ENCODE data around the gene KIAA0513.

DNA sequence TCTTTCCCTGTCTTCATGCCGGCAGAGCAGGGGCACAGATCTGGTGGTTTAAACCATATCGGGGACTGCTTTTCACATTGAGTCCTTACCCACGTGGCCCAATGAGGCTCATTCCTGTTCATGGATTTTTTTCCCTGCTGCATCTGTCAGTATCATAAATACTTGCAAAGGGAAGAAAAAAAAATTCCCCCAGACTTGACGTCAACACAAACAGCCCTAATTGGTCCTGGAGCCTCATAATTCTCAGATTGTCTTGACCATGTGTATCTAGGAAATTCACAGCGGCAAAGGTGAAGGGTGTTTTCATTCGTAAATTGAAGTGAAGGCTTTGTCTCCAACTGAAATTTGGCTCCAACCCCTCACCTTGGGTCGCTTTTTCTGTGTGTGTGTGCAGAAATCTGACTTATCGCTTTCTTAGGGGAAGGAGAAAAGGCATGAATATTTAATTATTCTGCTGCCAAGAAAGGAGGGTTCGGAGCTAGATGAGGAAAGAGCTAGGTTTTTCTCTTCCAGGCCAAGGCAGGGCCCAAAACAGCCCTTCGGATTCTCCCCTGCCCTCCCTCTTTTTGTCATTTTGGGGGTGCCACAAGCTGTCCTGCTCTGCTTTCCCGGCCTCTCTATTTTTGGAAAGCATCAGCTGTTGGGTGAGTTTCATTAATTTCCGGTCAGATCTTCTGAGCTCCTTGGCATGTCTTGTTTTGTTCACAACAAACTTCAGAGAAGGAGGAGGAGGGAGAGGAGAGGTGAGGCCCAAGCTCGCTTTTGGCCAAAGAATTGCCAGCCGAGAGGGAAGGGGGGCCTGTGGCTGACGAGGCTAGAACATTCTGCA lies 102.5 kb downstream of the KIAA0513 start:
- no peak for TF ChIP-seq POLR2A (IDR thresholded peaks at IDR 0.05)
- TF ChIP-seq, protein P1, sequence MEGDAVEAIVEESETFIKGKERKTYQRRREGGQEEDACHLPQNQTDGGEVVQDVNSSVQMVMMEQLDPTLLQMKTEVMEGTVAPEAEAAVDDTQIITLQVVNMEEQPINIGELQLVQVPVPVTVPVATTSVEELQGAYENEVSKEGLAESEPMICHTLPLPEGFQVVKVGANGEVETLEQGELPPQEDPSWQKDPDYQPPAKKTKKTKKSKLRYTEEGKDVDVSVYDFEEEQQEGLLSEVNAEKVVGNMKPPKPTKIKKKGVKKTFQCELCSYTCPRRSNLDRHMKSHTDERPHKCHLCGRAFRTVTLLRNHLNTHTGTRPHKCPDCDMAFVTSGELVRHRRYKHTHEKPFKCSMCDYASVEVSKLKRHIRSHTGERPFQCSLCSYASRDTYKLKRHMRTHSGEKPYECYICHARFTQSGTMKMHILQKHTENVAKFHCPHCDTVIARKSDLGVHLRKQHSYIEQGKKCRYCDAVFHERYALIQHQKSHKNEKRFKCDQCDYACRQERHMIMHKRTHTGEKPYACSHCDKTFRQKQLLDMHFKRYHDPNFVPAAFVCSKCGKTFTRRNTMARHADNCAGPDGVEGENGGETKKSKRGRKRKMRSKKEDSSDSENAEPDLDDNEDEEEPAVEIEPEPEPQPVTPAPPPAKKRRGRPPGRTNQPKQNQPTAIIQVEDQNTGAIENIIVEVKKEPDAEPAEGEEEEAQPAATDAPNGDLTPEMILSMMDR (IDR thresholded peaks at IDR 0.05 in 4 of 5, conservative IDR thresholded peaks at IDR 0.05 in 1 of 5) = no peak

All from gastrocnemius medialis (tissue), 4 donors.